GM10248 (cell line): Measurements from ENCODE around the gene PACC1.
"Not testable (repeated sequence)": the region's sequence is repeated elsewhere in the genome, so short reads cannot be mapped to it uniquely, and the experiment has no call there.

Experiments
- CTCF ChIA-PET: fragments of 300-600 bp; sonication (Branson Sonifier 250); formaldehyde crosslinking; extraction: SDS; loops from one replicate; lab custom pipeline; 2021; ENCODE audit warnings: antibody characterized with exemption; lab: Yijun Ruan, JAX
- POLR2A ChIA-PET: fragments of 350-650 bp; sonication (Branson Sonifier 250); formaldehyde crosslinking; extraction: SDS; loops from one replicate; lab custom pipeline; 2020; ENCODE audit warnings: antibody characterized with exemption; lab: Yijun Ruan, JAX
- DNase-seq: peaks from one replicate; pipeline ENCODE4 v3.0.0; 2012; ENCODE audit errors: extremely low spot score
- CTCF ChIP-seq: IDR thresholded peaks from 2 replicates; pipeline ENCODE4 v1.5.1; 2012; ENCODE audit warnings: mild to moderate bottlenecking, low read depth; ENCODE audit errors: extremely low read depth, missing control alignments, control extremely low read depth

PACC1 gene

GRCh38 chr1:212329105-212329504 is 85.6 kb downstream of the PACC1 start:
- CTCF ChIA-PET, result interaction anchor here (1.0 to 1.9 kb wide), 2 partner anchors 93 to 294 kb away, joined by 3 to 6 read pairs; partner anchors contain the start of genes DTL and INTS7
- POLR2A ChIA-PET, result no interaction called here
- DNase-seq, result no peak
- TF ChIP-seq CTCF, result no peak

GRCh38 chr1:212328248-212328647 is 86.4 kb downstream of the PACC1 start:
- TF ChIP-seq CTCF, result no peak
- DNase-seq, result no peak
- ChIA-PET CTCF (interaction anchor here (0.9 to 1.9 kb wide), 3 partner anchors 17 to 293 kb away, joined by 3 to 6 read pairs (median 3); partner anchors contain the start of genes DTL and INTS7), POLR2A (no interaction called here)

GRCh38 chr1:212326541-212326940 is 88.1 kb downstream of the PACC1 start:
- TF ChIP-seq CTCF, result no peak
- no peak for DNase-seq
- POLR2A ChIA-PET, result no interaction called here
- CTCF ChIA-PET, result interaction anchor here (1.4 to 1.6 kb wide), 2 partner anchors 25 to 264 kb away, joined by 3 read pairs; no protein-coding TSS in a partner anchor

- DNase-seq, result no peak
- CTCF ChIA-PET, result interaction anchor here (0.9 to 1.3 kb wide), 3 partner anchors 11 to 261 kb away, joined by 3 to 4 read pairs (median 3); no protein-coding TSS in a partner anchor
- TF ChIP-seq CTCF, result no peak
- POLR2A ChIA-PET, result no interaction called here
Observed at GRCh38 chr1:212323066-212323465, 91.6 kb downstream of the PACC1 start.

- CTCF ChIA-PET, DNase-seq, POLR2A ChIA-PET: not testable (repeated sequence)
Observed at GRCh38 chr1:212321031-212321430, 93.7 kb downstream of the PACC1 start.

- TF ChIP-seq CTCF, result no peak
- ChIA-PET POLR2A (no interaction called here), CTCF (no interaction called here)
- DNase-seq, result no peak
Observed at GRCh38 chr1:212317916-212318315, 96.8 kb downstream of the PACC1 start.

GRCh38 chr1:212315907-212316306 is 98.8 kb downstream of the PACC1 start:
- POLR2A ChIA-PET, result no interaction called here
- DNase-seq, result no peak
- CTCF ChIA-PET, result interaction anchor here (0.9 kb wide), 1 partner anchor 219 kb away, joined by 3 read pairs; no protein-coding TSS in a partner anchor

More at GRCh38 chr1:212315907-212316306, 98.8 kb downstream of the PACC1 start:
- no peak for TF ChIP-seq CTCF
